HEK293 (cell line): ENCODE measurements around the gene TFDP1.

Experiments
- ZNF768 ChIP-seq: fragments of 450-650 bp; formaldehyde crosslinking; IDR thresholded peaks from 2 replicates; pipeline ENCODE4 v1.5.1; 2018; ENCODE audit warnings: missing biosample characterization, mild to moderate bottlenecking, missing genetic modification characterization
- TF ChIP-seq, protein P1 (sequence below): fragments of 450-650 bp; formaldehyde crosslinking; IDR thresholded peaks from 2 replicates; pipeline ENCODE4 v1.5.1; 2016; ENCODE audit warnings: missing biosample characterization, missing genetic modification characterization

GRCh38 chr13:113655346-113656002, 70.9 kb downstream of the TFDP1 start:
- TF ChIP-seq, protein P1, sequence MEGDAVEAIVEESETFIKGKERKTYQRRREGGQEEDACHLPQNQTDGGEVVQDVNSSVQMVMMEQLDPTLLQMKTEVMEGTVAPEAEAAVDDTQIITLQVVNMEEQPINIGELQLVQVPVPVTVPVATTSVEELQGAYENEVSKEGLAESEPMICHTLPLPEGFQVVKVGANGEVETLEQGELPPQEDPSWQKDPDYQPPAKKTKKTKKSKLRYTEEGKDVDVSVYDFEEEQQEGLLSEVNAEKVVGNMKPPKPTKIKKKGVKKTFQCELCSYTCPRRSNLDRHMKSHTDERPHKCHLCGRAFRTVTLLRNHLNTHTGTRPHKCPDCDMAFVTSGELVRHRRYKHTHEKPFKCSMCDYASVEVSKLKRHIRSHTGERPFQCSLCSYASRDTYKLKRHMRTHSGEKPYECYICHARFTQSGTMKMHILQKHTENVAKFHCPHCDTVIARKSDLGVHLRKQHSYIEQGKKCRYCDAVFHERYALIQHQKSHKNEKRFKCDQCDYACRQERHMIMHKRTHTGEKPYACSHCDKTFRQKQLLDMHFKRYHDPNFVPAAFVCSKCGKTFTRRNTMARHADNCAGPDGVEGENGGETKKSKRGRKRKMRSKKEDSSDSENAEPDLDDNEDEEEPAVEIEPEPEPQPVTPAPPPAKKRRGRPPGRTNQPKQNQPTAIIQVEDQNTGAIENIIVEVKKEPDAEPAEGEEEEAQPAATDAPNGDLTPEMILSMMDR, result no peak
- no peak for TF ChIP-seq ZNF768 (tag by site-specific recombination)
